Measurements from ENCODE around the gene SNCA.

The SNCA gene

GRCh38 chr4:89847571-89848325, 10.8 kb upstream of the SNCA start:
- H3K4me3 ChIP-seq (ENCODE audit: low read depth in 1 of 5, low read length in 5 of 5), result no peak overlapping the region
- H3K27me3 ChIP-seq (ENCODE audit: control insufficient read depth in 5 of 5, insufficient read depth in 4 of 5, low read length in 5 of 5), result no peaks in the 10 kb centered on the region
- no peak overlapping the region for H3K27ac ChIP-seq (ENCODE audit: low read depth, low read length)
- H3K9me3 ChIP-seq (ENCODE audit: control insufficient read depth in 5 of 5, low read length in 5 of 5), result no peaks in the 10 kb centered on the region
- no peaks in the 10 kb centered on the region for H3K4me1 ChIP-seq (ENCODE audit: control insufficient read depth in 5 of 5, insufficient read depth in 5 of 5, low read length in 5 of 5)
- no peaks in the 10 kb centered on the region for H3K36me3 ChIP-seq (ENCODE audit: control insufficient read depth in 5 of 5, insufficient read depth in 5 of 5, low read length in 5 of 5)
- no peak overlapping the region for H3K9ac ChIP-seq (ENCODE audit: low read length in 5 of 5)

GRCh38 chr4:89839558-89839957, 2.6 kb upstream of the SNCA start:
- H3K27me3 ChIP-seq (ENCODE audit: control insufficient read depth in 5 of 5, insufficient read depth in 4 of 5, low read length in 5 of 5), result peaks cover 9 to 30% (median 26%) of the 10 kb centered on the region in 5 donors
- H3K4me1 ChIP-seq (ENCODE audit: control insufficient read depth in 5 of 5, insufficient read depth in 5 of 5, low read length in 5 of 5), result peaks cover 0 to 23% (median 17%) of the 10 kb centered on the region in 5 donors
- H3K27ac ChIP-seq (ENCODE audit: low read depth, low read length), result no peak overlapping the region
- no peaks in the 10 kb centered on the region for H3K9me3 ChIP-seq (ENCODE audit: control insufficient read depth in 5 of 5, low read length in 5 of 5)
- H3K36me3 ChIP-seq (ENCODE audit: control insufficient read depth in 5 of 5, insufficient read depth in 5 of 5, low read length in 5 of 5), result no peaks in the 10 kb centered on the region
- H3K4me3 ChIP-seq (ENCODE audit: low read depth in 1 of 5, low read length in 5 of 5), result no peak overlapping the region
- no peak overlapping the region for H3K9ac ChIP-seq (ENCODE audit: low read length in 5 of 5)

- Histone ChIP-seq H3K4me3 (ENCODE audit: low read depth in 1 of 5, low read length in 5 of 5) (peak overlapping the region; percentile 64 to 74 (median 70)), H3K4me1 (ENCODE audit: control insufficient read depth in 5 of 5, insufficient read depth in 5 of 5, low read length in 5 of 5) (peaks cover 0 to 23% (median 17%) of the 10 kb centered on the region in 5 donors), H3K9ac (ENCODE audit: low read length in 5 of 5) (no peak overlapping the region), H3K36me3 (ENCODE audit: control insufficient read depth in 5 of 5, insufficient read depth in 5 of 5, low read length in 5 of 5) (no peaks in the 10 kb centered on the region), H3K27ac (ENCODE audit: low read depth, low read length) (no peak overlapping the region), H3K27me3 (ENCODE audit: control insufficient read depth in 5 of 5, insufficient read depth in 4 of 5, low read length in 5 of 5) (peaks cover 9 to 30% (median 26%) of the 10 kb centered on the region in 5 donors), H3K9me3 (ENCODE audit: control insufficient read depth in 5 of 5, low read length in 5 of 5) (no peaks in the 10 kb centered on the region)
These were observed 1.0 kb upstream of the SNCA start for GRCh38 chr4:89837993-89838390.

- Histone ChIP-seq H3K27me3 (ENCODE audit: control insufficient read depth in 5 of 5, insufficient read depth in 4 of 5, low read length in 5 of 5) (peaks cover 9 to 30% (median 26%) of the 10 kb centered on the region in 5 donors), H3K27ac (ENCODE audit: low read depth, low read length) (no peak overlapping the region), H3K4me1 (ENCODE audit: control insufficient read depth in 5 of 5, insufficient read depth in 5 of 5, low read length in 5 of 5) (peaks cover 0 to 23% (median 17%) of the 10 kb centered on the region in 5 donors), H3K36me3 (ENCODE audit: control insufficient read depth in 5 of 5, insufficient read depth in 5 of 5, low read length in 5 of 5) (no peaks in the 10 kb centered on the region), H3K9ac (ENCODE audit: low read length in 5 of 5) (peak overlapping the region in 2 of 5 donors; percentile 1 to 25), H3K4me3 (ENCODE audit: low read depth in 1 of 5, low read length in 5 of 5) (peak overlapping the region; percentile 64 to 74 (median 70)), H3K9me3 (ENCODE audit: control insufficient read depth in 5 of 5, low read length in 5 of 5) (no peaks in the 10 kb centered on the region)
These were observed 528 bp upstream of the SNCA start for GRCh38 chr4:89837385-89837992.

- Histone ChIP-seq H3K36me3 (ENCODE audit: control insufficient read depth in 5 of 5, insufficient read depth in 5 of 5, low read length in 5 of 5) (no peaks in the 10 kb centered on the region), H3K9ac (ENCODE audit: low read length in 5 of 5) (peak overlapping the region in 3 of 5 donors; percentile 33 to 55 (median 35)), H3K27me3 (ENCODE audit: control insufficient read depth in 5 of 5, insufficient read depth in 4 of 5, low read length in 5 of 5) (peaks cover 9 to 30% (median 25%) of the 10 kb centered on the region in 5 donors), H3K9me3 (ENCODE audit: control insufficient read depth in 5 of 5, low read length in 5 of 5) (no peaks in the 10 kb centered on the region), H3K4me3 (ENCODE audit: low read depth in 1 of 5, low read length in 5 of 5) (peak overlapping the region in 4 of 5 donors; percentile 64 to 74 (median 68)), H3K4me1 (ENCODE audit: control insufficient read depth in 5 of 5, insufficient read depth in 5 of 5, low read length in 5 of 5) (peaks cover 0 to 23% (median 17%) of the 10 kb centered on the region in 5 donors), H3K27ac (ENCODE audit: low read depth, low read length) (no peak overlapping the region)
These were observed 773 bp downstream of the SNCA start for GRCh38 chr4:89836031-89836745.

GRCh38 chr4:89835413-89835812, 1.5 kb downstream of the SNCA start:
- Histone ChIP-seq H3K4me3 (ENCODE audit: low read depth in 1 of 5, low read length in 5 of 5) (no peak overlapping the region), H3K27me3 (ENCODE audit: control insufficient read depth in 5 of 5, insufficient read depth in 4 of 5, low read length in 5 of 5) (peaks cover 9 to 30% (median 21%) of the 10 kb centered on the region in 5 donors), H3K36me3 (ENCODE audit: control insufficient read depth in 5 of 5, insufficient read depth in 5 of 5, low read length in 5 of 5) (no peaks in the 10 kb centered on the region), H3K9me3 (ENCODE audit: control insufficient read depth in 5 of 5, low read length in 5 of 5) (no peaks in the 10 kb centered on the region), H3K4me1 (ENCODE audit: control insufficient read depth in 5 of 5, insufficient read depth in 5 of 5, low read length in 5 of 5) (peaks cover 0 to 23% (median 17%) of the 10 kb centered on the region in 5 donors), H3K27ac (ENCODE audit: low read depth, low read length) (no peak overlapping the region), H3K9ac (ENCODE audit: low read length in 5 of 5) (no peak overlapping the region)

GRCh38 chr4:89834486-89835209, 2.3 kb downstream of the SNCA start:
- Histone ChIP-seq H3K9ac (ENCODE audit: low read length in 5 of 5) (no peak overlapping the region), H3K36me3 (ENCODE audit: control insufficient read depth in 5 of 5, insufficient read depth in 5 of 5, low read length in 5 of 5) (no peaks in the 10 kb centered on the region), H3K4me1 (ENCODE audit: control insufficient read depth in 5 of 5, insufficient read depth in 5 of 5, low read length in 5 of 5) (peaks cover 0 to 23% (median 17%) of the 10 kb centered on the region in 5 donors), H3K27ac (ENCODE audit: low read depth, low read length) (no peak overlapping the region), H3K9me3 (ENCODE audit: control insufficient read depth in 5 of 5, low read length in 5 of 5) (no peaks in the 10 kb centered on the region), H3K4me3 (ENCODE audit: low read depth in 1 of 5, low read length in 5 of 5) (no peak overlapping the region), H3K27me3 (ENCODE audit: control insufficient read depth in 5 of 5, insufficient read depth in 4 of 5, low read length in 5 of 5) (peaks cover 9 to 27% (median 19%) of the 10 kb centered on the region in 5 donors)

GRCh38 chr4:89829470-89830138, 7.4 kb downstream of the SNCA start:
- Histone ChIP-seq H3K4me3 (ENCODE audit: low read depth in 1 of 5, low read length in 5 of 5) (no peak overlapping the region), H3K4me1 (ENCODE audit: control insufficient read depth in 5 of 5, insufficient read depth in 5 of 5, low read length in 5 of 5) (peaks cover 0 to 4% (median 0%) of the 10 kb centered on the region in 5 donors), H3K9me3 (ENCODE audit: control insufficient read depth in 5 of 5, low read length in 5 of 5) (no peaks in the 10 kb centered on the region), H3K9ac (ENCODE audit: low read length in 5 of 5) (no peak overlapping the region), H3K27ac (ENCODE audit: low read depth, low read length) (no peak overlapping the region), H3K27me3 (ENCODE audit: control insufficient read depth in 5 of 5, insufficient read depth in 4 of 5, low read length in 5 of 5) (no peaks in the 10 kb centered on the region), H3K36me3 (ENCODE audit: control insufficient read depth in 5 of 5, insufficient read depth in 5 of 5, low read length in 5 of 5) (no peaks in the 10 kb centered on the region)

GRCh38 chr4:89823416-89823815, 13.5 kb downstream of the SNCA start:
- Histone ChIP-seq H3K27me3 (ENCODE audit: control insufficient read depth in 5 of 5, insufficient read depth in 4 of 5, low read length in 5 of 5) (no peaks in the 10 kb centered on the region), H3K9ac (ENCODE audit: low read length in 5 of 5) (no peak overlapping the region), H3K4me1 (ENCODE audit: control insufficient read depth in 5 of 5, insufficient read depth in 5 of 5, low read length in 5 of 5) (peaks cover 0 to 4% (median 0%) of the 10 kb centered on the region in 5 donors), H3K4me3 (ENCODE audit: low read depth in 1 of 5, low read length in 5 of 5) (no peak overlapping the region), H3K27ac (ENCODE audit: low read depth, low read length) (no peak overlapping the region), H3K9me3 (ENCODE audit: control insufficient read depth in 5 of 5, low read length in 5 of 5) (no peaks in the 10 kb centered on the region), H3K36me3 (ENCODE audit: control insufficient read depth in 5 of 5, insufficient read depth in 5 of 5, low read length in 5 of 5) (no peaks in the 10 kb centered on the region)
